Activated naive CD4-positive, alpha-beta T cell treated with anti-CD3 and anti-CD28 coated beads, Interleukin-2, amount 50 U/mL, for 16 hours (primary cell): Measurements from ENCODE around the gene RFLNA.
"Not testable (repeated sequence)": the region's sequence is repeated elsewhere in the genome, so short reads cannot be mapped to it uniquely, and the experiment has no call there.

Experiments
- DNase-seq: peaks from one replicate; pipeline ENCODE4 v3.0.0-alpha.2; 2020

The RFLNA gene

DNA sequence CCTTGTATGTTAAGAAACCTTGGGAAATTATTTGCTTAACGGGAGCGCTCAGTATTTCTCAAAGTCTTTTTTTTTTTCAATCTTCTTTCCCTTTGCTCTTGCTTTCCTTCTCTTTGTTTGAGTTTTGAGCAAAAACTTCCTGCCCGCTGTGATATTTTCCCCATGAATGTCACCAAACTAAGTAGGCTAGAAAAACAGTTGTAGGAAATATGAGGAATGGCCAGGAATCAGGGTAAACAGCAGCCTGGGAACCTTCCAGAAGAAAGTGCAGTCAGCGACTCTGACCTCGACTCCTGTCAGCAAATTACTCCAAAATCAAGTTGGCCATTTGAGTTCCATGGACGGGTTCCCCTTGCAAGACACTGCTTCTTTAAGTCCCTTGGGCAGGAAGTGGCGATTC, 11.6 kb upstream of the RFLNA start:
- DNase-seq: no peak

DNA sequence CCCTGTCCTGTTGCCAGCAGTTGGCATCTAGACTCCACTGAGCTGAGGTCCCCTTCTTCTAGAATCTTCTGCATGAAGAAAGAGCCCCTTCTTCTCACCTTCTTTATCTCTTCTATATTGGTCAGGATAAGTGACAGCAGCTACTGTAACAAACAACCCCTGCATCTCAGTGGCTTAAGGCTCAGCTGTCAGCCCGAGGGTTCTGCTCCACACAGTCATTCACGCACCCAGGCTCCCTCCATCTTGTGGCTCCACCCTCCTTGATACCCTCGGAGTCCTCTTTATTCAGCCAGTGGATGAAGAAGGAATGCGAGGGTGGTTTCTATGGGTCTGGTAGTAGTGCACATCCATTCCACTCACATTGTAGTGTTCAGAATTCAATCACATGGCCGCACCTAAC, 10.5 kb upstream of the RFLNA start:
- DNase-seq: no peak

DNA sequence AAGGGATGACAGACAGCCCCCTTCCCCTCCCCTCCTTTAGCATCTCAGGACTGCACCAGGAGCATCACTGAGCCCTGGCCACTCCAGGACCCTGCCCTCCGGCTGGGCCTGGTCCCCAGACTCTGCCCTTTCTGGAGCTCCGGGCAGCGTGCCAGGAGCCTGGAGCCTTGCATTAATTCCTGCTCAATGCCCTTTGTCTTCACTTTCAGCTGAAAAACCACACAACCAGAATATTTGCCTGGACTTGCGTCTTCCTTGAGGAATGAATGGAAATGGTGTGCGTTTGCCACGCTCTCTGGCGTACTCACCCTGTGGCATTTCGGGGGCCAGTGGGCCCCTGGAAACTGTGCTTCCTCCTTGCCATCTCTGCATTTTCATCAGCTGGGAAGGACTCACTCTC, 8.5 kb upstream of the RFLNA start:
- no peak for DNase-seq

DNA sequence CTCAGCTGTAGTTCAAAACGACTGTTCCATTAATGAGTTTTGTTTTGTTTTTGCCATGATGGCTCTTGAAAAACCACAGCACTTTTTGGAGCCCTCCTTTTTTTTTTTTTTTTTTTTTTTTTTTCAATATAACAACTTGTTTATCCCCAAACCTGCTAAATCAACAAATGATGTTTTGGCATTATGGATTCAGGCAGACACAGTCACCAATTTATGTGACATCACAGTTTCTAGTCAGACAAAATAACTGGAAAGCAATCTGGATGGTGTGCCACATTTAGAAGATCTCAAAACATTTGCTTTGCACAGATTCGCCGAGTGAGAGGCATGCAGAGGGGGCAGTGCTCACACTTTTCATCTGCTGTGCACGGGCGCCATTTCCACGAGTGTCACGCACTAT, 7.9 kb upstream of the RFLNA start:
- DNase-seq: no peak

DNA sequence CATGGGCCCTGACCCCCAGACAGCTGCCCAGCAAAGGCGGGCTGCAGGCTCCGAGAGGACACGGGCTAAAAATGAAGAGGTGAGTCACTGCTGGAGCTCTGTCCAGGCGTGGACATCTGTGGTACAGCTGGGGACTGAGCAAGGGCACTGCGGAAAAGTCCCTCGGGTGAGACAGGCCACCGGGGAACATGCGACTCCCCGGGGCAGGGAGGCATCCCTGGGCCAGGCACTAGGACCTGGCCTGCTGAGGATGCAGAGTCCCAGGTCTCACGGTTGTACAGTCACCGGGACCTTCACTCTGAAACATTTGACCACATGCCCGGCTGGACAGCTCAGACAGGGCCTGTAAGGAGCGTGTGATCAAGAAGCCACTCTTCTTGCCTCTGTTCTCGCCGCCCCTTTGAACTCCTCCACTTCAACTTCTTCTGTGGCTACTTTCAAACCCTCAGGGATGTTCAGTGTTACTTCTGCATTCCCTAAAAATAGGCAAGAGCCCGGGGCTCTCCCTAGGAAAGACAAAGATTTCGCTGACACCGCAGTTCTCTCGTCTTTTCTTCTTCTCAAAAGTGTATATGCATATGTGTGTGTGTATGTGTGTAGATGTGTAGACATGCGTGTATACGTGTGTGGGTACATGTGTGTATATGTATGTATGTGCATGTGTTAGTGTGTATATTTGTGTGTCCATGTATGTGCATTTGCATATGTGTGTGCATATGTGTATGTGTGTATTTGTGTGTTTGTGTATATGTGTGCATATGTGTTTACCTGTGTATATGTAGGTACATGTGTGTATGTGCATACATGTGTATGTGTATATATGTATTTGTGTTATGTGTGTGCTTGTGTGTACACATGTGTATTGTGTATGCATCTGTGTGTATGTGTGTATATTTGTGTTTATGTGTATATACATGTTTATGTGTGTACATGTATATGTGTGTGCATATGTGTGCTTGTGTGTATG, 5.0 kb upstream of the RFLNA start:
- no peak for DNase-seq

DNA sequence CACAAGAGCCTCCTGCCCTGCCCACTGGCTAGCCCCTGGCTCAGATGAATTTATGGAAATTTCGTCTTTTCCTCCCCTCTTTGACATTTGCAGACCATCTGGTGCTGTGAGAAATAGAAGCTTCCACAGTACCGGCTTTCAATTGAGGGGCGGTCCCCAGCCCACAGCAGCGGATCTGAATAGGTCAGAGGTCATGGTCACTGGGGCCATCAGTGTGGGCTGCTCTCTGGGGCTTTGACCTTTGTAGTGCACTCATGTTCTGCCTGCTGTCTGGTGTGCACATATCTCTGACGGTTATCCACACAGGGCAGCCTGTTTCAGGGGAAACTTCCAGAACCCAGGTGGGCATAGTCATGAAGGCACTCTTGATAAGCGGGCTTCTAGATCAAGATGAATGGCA, 2.5 kb upstream of the RFLNA start:
- DNase-seq: no peak

DNA sequence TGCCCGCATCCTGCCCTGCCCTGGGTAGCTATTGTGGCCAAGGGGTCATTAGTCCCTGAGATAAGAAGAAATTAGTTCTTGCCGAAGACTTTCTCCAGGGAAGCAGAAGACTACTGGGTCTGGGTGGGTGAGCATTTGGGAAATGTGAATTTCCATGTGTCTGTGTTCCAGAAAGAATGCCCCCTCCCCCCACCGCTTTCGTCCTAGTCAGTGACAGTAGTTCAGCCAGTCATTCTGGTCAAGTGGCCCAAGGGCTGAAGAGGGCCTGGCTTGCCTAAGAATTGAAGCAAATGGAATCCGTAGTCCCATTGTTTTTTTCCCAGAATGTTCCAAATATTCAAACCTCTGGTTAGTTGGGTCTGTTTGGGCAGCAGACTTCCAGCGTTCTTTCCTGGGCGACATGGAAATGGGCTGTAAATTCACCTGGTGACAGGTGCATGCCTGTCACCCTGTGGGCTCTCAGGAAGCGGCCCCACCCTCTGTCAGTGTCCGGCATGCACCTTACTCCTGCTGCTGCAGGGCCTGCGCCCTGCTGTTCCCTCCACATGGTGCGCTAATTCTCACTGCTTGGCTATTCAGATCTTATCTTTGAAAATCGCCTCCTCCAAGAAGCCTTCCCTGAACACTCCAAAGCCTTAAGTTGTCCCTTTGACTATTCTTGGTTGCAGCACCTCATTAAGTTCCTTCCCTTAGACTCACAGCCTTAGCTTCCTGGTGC, 1.4 kb upstream of the RFLNA start:
- no peak for DNase-seq

DNA sequence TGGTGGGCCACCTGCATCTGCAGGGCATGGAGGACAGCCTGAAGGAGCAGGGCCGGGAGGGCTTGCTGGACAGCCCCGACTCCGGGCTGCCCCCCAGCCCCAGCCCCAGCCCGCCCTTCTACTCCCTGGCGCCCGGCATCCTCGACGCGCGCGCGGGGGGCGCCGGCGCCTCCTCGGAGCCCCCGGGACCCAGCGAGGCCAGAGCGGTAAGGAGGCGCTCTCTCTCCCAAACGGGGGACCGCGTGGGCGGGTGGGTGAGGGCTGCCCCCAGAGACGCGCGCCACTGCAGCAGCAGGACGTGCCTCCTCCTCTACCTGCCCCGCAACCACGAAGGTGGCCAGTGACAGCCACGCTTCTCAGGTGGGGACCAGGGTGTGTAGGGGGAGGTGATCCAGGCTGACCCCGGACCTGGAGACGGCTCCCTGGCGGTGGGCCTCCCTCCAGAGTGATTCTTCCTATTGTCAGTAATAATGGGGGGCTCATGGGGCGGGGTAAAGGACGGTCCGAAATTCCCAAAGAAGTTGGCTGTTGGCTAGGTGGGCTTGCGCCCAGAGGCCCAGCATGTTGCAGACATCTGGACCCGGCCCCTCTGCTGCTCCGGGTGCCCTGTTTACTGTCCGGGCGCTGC, 652 bp downstream of the RFLNA start:
- no peak for DNase-seq

DNA sequence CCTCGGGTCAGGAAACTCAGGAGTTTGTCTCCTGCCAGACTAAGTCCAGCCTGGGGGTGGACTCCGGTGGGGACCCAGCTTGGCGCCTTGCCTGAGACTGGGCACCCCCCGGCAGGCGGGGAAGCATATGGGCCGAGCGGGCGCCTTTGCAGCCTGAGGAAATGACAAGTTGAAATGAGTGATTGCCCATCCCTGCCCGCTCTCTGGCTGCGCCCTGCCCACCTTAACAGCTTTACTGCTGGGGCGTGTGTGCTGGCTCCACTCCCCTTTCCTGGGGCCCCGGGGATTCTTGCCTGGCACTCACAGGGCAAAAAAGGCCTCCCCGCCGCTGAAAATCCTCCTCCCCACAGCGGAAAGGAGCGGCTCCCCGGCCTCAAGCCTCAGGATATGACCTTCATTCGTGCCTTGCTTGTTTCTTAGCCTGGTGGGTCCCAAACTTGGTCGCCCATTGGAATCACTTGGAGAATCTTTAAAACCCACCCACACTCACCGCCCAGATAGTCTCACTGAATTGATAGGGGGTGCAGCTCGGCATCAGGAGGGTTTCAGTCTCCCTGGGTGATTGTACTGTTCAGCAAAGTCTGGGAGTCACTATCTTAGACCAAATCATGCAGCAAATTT, 1.5 kb downstream of the RFLNA start:
- no peak for DNase-seq

DNA sequence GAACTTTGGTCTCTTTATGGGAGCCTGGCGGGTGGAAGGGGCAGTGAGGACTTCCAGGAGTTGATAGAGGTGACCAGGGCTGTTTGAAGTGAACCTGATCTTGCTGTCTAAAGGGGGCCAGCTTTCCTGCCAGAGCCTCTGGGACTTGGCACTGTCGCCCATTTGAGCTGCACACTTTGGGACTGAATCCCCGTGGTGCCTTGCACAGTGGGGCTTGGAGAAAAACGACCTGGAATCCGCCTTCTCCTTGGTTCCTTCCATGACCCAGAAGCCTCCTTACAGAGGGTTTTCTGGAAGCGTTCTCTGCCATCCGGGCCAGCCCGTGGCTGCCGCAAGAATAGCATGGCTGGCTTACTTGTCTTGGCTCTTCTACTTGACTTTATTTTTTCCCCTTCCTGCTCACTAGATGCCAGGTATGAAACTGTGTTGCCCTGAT, 2.0 kb downstream of the RFLNA start:
- no peak for DNase-seq

DNA sequence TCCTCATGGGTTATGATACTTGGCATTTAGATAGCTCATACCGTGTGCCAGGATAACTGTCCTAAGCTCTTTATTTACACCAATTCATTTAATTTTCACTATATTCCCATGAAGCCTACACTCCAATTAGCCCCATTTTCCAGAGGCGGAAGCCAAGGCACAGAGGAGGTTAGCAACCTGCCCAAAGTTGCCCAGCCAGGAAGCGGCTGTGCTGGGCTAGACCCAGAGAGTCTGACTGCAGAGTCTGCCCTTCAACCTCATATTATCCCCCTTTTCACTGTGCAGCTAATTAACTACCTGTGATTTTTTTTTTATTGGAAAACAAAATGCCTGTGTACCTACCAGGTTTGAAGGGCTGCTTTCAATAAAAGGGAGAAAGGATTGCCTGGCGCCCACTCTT, 2.5 kb downstream of the RFLNA start:
- no peak for DNase-seq

DNA sequence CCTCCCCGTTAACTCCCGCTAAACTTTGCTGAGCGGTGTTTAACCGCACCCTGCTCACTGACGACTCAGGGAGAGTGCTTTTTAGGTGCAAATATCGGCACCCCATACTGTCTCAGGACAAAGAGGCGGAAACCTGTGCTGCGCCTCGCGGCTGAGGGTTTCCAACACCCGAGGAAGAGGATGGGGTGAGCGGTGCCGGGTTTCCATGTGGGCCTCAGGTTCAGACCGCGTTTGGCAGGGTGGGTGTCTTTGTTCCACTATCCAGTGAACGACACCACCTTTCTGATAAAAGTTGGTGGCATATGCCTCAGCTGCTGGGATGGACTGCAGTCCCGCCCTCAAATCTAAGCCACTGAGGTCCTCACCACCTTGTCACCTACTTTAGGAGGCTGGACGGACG, 3.0 kb downstream of the RFLNA start:
- DNase-seq: no peak

DNA sequence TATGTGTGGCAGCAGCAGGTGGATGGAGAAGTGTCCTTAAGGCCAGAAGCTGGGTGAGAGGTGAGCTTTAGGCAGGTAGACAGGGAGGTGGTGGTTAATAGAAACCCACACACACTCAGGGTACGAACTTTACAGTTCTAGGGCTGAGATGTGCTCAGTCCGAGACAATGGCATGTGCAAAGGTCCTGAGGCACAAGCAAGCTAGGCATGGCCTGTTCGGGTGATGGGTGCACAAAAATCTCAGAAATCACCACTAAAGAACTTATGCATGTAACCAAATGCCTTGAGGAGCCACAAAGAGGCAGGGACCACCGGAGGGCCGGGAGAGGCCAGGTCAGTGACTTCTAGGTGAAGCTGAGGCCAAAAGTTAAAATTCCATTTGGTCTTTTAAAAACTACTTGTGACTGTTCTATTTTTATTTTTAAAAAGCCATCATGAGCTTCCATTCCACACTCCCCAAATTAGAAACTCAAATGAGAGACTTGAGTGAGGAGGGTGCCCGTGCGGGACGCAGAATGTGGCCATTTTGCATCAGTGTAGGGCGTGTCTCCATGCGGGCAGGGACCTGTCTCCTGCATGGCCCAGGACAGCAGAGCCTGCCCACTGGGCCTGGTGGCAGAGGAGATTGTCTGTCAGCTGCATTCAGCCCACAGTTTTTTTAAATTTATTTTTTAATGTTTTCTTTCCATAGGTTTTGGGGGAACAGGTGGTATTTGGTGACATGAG, 4.0 kb downstream of the RFLNA start:
- DNase-seq: no peak

DNA sequence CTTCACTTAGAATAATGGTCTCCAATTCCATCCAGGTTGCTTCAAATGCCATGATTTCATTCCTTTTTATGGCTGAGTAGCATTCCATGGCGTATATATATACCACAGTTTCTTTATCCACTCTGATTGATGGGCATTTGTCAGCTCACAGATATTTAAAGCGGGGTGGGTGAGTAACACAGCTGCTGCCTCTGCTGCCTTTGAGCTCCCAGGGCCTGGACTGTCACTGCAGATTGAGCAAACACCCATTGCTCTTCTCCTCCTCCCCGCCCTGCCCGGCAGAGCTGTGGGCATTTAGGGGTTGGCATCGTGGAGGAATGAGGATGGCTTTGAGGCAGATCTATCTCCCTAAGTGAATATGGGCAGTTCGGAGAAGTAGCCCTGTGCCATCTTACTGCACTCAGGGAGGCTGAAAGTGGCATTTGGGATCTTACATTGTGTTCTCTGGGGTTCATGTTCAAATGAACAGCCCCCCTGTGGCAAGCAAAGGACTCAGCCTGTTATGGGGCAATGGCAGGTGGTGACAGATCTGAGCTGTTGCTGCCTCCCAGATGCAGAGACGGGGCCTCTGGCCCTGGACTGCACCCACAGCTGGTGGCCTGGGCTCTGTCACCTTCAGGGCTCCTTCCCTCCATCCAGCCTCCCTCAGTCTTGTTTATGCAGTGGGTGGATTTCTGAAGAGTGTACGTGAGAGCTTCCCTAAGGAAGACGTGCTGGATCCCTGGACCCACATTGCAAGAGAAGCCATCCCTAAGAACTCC, 4.9 kb downstream of the RFLNA start:
- no peak for DNase-seq

DNA sequence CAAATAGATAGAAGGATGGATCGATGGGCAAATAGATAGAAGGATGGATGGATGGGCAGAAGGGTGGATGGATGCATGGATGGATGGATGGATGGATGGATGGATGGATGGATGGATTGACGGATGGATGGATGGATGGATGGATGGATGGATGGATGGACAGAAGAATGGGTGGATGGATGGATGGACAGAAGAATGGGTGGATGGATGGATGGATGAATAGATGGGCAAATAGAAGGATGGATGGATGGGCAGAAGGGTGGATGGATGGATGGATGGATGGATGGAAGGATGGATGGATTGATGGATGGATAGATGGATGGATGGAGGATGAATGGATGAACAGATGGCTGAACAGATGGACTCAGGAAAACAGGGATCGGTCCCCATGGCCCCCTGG, 5.8 kb downstream of the RFLNA start:
- not testable (repeated sequence) for DNase-seq

DNA sequence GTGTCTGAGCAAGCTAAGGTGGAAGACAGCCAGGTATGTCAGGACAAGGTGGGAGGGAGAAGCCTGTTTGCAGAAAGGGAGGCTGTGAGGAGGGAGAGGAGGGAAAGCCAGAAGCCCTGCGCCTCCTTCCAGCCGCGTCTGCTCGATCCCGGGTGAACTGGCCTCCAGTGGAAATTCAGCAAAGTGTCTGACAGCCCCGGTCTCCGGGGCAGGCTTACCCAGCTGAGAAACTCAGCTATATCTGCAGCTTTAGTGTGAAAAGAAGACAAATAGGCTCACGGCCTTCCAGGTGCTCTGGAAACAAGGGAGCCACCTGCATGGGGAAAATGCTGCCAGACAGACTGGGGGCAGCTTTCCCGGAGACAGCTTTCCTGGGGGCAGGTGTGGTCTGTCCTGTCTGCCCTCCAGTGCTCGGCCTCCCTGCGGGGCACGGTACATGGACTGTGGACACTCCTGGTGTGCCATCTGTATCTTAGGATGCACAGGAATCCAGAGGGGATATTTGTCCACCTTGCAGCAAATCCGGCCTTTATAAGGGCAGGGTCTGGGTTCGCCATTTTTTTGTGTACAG, 6.3 kb downstream of the RFLNA start:
- no peak for DNase-seq

DNA sequence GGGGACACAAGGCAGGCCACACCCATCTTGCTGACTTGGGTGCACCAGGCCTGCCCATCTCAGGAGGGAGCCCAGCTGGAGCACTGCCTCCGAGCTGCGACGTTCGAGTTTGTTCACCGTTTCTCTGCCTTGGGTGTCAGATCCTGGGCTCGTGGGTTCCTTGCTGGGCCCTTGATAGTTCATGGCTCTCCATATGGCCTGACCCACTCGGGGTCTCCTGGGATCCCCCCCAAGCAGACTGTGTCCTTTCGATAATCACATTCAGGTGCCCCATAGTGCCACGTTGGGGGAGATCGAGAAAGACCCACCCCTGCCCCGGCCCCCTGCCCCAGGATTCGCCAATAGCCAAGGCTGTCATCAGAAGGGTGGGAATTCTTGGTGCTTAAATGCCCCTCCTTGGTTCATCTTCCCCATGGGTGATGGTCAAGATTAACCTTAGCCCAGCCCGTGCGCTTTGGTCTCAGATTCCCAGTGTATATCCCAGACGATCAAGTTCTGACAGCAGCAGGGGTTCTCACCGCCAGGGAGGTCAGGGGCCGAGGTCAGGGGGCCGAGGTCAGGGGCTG, 7.4 kb downstream of the RFLNA start:
- no peak for DNase-seq

DNA sequence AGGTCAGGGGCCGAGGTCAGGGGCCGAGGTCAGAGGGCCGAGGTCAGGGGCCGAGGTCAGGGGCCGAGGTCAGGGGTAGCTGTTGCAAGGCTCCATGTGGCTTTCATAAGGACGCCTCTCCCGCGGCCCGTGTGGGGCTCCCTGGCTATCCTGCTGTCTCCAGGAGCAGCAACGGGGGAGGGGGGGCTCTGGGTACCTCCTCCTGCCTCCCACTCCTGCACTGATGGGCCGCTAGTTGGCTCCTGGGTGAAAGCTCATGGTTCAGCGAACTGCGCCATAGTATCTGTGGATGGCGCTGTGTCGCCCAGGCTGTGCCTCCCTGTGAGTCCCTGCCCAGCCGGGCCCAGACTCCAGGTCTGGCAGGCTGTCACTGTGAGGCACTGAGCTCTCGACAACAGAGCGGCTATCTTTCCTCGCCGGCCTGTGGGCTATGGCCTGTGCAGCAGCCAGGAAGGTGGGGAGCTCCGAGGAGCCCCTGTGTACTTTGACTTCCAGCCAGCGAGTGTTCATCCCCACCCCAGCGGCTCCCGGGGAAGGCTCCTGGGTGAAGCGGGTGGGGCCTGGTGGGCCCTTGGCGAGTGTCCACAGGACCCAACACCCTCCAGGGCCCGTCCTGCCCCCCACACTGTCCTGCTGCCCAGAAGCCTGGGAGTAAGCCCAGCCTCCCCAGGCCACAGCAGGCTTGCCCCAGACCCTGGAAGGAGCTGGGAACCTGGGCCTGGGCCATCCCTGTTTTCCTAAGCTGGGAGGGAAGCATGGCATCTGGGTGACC, 8.1 kb downstream of the RFLNA start:
- no peak for DNase-seq

DNA sequence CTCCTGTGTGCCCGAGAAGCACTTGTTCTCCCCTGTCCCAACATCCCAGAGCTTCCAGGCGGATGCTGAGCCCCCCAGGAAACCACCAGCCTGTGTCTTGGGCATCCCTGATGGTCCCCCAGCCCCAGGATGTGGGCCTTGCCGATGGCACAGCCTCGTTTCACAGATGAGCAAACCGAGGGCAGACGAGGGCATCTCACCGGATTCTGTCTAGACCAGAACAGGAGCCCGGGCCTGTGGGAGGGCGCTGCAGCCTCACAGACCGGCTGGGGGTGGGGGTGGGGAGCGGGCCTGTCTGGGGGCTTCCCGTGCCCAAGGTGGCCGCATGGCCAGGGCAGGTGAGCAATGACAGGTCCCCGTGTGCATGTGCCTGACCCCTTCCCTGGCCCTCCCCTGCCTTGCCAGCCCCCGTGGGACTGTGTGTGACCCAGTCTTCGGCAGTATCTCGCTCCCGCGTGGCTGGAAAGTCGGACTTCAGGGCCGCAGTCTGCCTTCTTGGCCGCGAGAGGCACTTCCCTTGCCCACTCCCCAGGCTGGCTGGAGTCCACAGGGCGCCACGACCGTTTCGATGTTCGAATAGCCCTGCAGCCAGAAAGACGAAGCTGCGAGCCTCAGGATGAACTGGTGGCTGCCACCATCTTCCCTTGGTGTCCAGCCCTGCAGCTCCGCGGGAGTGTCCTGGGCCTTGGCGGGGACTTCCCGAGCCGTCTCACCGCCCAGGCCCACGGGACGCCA, 8.9 kb downstream of the RFLNA start:
- no peak for DNase-seq
